Fibroblast of lung (primary cell): ENCODE results near the gene SYNE1. TPM values are rescaled to one million over a fixed set of nuclear protein-coding genes. Genes with fewer than 3 reads are reported as not detected.
A peak's percentile ranks its signal among the peaks of the same experiment; 100 is the strongest.

Experiments used
- DNase-seq, 2 donors: peaks; one replicate each; pipeline versions ENCODE4 v3.0.0 to v3.0.0-alpha.2; 2010; ENCODE audit warnings: low read depth in 2 of 2
- H2AFZ ChIP-seq: 2 replicates; pipeline ENCODE4 v1.5.1; 2012; ENCODE audit warnings: low read length, control low read depth, inconsistent platforms
- H3K27ac ChIP-seq: 2 replicates; pipeline ENCODE4 v1.5.1; 2011; ENCODE audit warnings: low read length, control low read depth; ENCODE audit not compliant: insufficient read depth
- H3K27me3 ChIP-seq: 2 replicates; pipeline ENCODE4 v1.5.1; 2011; ENCODE audit warnings: mild to moderate bottlenecking, low read length; ENCODE audit not compliant: control insufficient read depth, insufficient read depth
- H3K36me3 ChIP-seq: 2 replicates; pipeline ENCODE4 v1.5.1; 2011; ENCODE audit warnings: low read length; ENCODE audit not compliant: control insufficient read depth, insufficient read depth
- H3K4me1 ChIP-seq: 2 replicates; pipeline ENCODE4 v1.5.1; 2011; ENCODE audit warnings: low read length; ENCODE audit not compliant: control insufficient read depth, insufficient read depth; ENCODE audit errors: extremely low read depth
- H3K4me2 ChIP-seq: 2 replicates; pipeline ENCODE4 v1.5.1; 2011; ENCODE audit warnings: low read length, control low read depth; ENCODE audit not compliant: insufficient read depth; ENCODE audit errors: extremely low read depth
- H3K4me3 ChIP-seq, 4 experiments: fragments of 200-600 bp in 1 of 4; sonication (generic) in 1 of 4; replicated peaks in 1 of 4; 2 replicates each; pipeline ENCODE4 v1.5.1; 2011 to 2016; ENCODE audit warnings: low read length in 4 of 4, low read depth in 3 of 4, mild to moderate bottlenecking in 3 of 4, control low read depth in 2 of 4, inconsistent platforms in 1 of 4, mixed read lengths in 1 of 4; ENCODE audit not compliant: insufficient read depth in 1 of 4; ENCODE audit errors: control extremely low read depth in 1 of 4
- H3K79me2 ChIP-seq: 2 replicates; pipeline ENCODE4 v1.5.1; 2012; ENCODE audit warnings: mild to moderate bottlenecking, low read length, inconsistent platforms; ENCODE audit not compliant: control insufficient read depth, insufficient read depth
- H3K9ac ChIP-seq: 2 replicates; pipeline ENCODE4 v1.5.1; 2011; ENCODE audit warnings: mild to moderate bottlenecking, low read length, control low read depth; ENCODE audit not compliant: insufficient read depth
- H3K9me3 ChIP-seq: 2 replicates; pipeline ENCODE4 v1.5.1; 2012; ENCODE audit warnings: low read depth, low read length; ENCODE audit not compliant: control insufficient read depth, insufficient read depth
- H4K20me1 ChIP-seq: 2 replicates; pipeline ENCODE4 v1.5.1; 2011; ENCODE audit warnings: low read length; ENCODE audit not compliant: control insufficient read depth, insufficient read depth; ENCODE audit errors: extremely low read depth
- EZH2 ChIP-seq: IDR thresholded peaks from 2 replicates; pipeline ENCODE4 v1.5.1; 2012; ENCODE audit warnings: low read length, control low read depth, mild to moderate bottlenecking; ENCODE audit errors: missing control alignments
- polyA plus RNA-seq, 2 donors: library from polyadenylated mRNA; depleted of rRNA in 1 of 2; stranded (reverse) in 1 of 2; unstranded in 1 of 2; fragments of >200 nt; gene quantifications; 2 replicates each; pipeline ENCODE4 v1.2.1, GENCODE V29; 2011 to 2012; ENCODE audit warnings: missing spikeins in 1 of 2
- total RNA-seq: library from RNA; depleted of rRNA; stranded (reverse); fragments of >200 nt; gene quantifications from 2 replicates; pipeline ENCODE4 v1.2.1, GENCODE V29; 2014
- TF ChIP-seq, protein P1 (sequence below), 2 donors: IDR thresholded peaks in 1 of 2; conservative IDR thresholded peaks in 1 of 2; 1 replicate in 1 of 2; 2 replicates in 1 of 2; pipeline ENCODE4 v1.5.1; 2011 to 2012; ENCODE audit warnings: low read length in 2 of 2, control low read depth in 1 of 2, inconsistent platforms in 1 of 2, low read depth in 1 of 2, mild to moderate bottlenecking in 1 of 2

The SYNE1 gene
- total and polyA plus RNA-seq, 2 donors (not counting 1 experiment from before 2014, with no cell fraction given) = 21.7 to 219 TPM

DNA sequence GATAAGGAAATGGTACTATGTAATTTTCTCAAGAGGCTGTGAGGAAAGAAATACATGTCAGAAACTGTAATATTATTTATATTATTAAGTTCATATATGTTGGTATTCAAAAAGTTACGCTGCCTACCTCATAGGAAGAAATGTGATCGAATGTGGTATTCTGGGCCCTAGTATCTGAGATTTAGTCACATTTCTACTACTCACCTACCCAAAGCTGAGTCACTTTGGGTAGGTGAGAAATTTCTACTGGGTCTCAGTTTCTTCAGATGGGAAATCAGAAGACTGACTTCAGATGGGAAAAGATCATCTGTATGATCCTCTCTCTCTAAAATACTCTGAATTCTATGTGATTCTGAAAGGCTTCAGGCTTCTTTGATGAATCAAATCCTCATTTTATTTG is 411.0 kb downstream of the SYNE1 start:
- DNase-seq = no peak
- no peaks in the 10 kb centered on the region for H3K9me3 ChIP-seq
- H3K27ac ChIP-seq = no peak overlapping the region
- no peak overlapping the region for H2AFZ ChIP-seq
- no peak for TF ChIP-seq EZH2
- TF ChIP-seq, protein P1, sequence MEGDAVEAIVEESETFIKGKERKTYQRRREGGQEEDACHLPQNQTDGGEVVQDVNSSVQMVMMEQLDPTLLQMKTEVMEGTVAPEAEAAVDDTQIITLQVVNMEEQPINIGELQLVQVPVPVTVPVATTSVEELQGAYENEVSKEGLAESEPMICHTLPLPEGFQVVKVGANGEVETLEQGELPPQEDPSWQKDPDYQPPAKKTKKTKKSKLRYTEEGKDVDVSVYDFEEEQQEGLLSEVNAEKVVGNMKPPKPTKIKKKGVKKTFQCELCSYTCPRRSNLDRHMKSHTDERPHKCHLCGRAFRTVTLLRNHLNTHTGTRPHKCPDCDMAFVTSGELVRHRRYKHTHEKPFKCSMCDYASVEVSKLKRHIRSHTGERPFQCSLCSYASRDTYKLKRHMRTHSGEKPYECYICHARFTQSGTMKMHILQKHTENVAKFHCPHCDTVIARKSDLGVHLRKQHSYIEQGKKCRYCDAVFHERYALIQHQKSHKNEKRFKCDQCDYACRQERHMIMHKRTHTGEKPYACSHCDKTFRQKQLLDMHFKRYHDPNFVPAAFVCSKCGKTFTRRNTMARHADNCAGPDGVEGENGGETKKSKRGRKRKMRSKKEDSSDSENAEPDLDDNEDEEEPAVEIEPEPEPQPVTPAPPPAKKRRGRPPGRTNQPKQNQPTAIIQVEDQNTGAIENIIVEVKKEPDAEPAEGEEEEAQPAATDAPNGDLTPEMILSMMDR (conservative IDR thresholded peaks at IDR 0.05 in 1 of 2, IDR thresholded peaks at IDR 0.05 in 1 of 2; ENCODE audit: low read depth in 1 of 2, low read length in 2 of 2) = no peak
- H3K36me3 ChIP-seq = peaks cover 7% of the 10 kb centered on the region
- H3K4me3 ChIP-seq = no peak overlapping the region
- H3K27me3 ChIP-seq = no peaks in the 10 kb centered on the region
- H3K79me2 ChIP-seq = no peaks in the 10 kb centered on the region
- no peaks in the 10 kb centered on the region for H3K4me1 ChIP-seq
- H4K20me1 ChIP-seq = no peaks in the 10 kb centered on the region
- H3K4me2 ChIP-seq = no peak overlapping the region
- no peak overlapping the region for H3K9ac ChIP-seq

DNA sequence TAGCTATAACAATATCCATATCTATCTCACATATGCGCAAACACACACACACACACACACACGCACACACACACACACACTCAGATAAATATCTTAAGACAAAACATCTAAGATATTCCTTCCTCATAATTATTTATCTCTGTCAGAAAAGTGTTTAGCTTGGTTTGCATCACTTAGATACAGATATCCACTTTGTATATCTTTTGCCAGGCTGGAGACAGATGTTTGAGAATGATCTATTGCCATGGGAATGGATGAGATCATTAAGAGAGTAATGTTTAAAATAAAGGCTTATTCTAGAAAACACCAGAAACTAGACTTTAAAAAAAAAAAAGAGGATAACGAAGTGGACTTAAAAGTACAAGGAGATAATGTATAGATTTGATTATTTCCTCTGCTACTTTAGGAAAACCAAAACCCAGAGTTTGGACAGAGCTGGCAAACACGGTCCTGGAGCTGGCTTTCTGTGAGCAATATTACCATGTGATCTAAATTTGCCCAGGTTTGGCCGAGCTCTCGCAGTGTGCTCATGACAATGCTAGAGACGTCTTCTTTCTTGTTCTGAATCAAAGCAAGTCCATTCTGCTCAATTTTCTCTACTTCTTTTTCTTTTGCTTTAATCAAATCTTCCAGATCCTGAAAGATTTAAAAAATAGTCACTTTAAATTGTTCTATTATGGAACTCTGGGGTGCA is 411.8 kb downstream of the SYNE1 start:
- H2AFZ ChIP-seq = no peak overlapping the region
- H3K27ac ChIP-seq = no peak overlapping the region
- H3K4me2 ChIP-seq = no peak overlapping the region
- peak; percentile 39 to 48 for DNase-seq
- no peaks in the 10 kb centered on the region for H4K20me1 ChIP-seq
- H3K27me3 ChIP-seq = no peaks in the 10 kb centered on the region
- no peak overlapping the region for H3K9ac ChIP-seq
- H3K4me3 ChIP-seq = no peak overlapping the region
- no peak for TF ChIP-seq EZH2
- TF ChIP-seq, protein P1 (conservative IDR thresholded peaks at IDR 0.05 in 1 of 2, IDR thresholded peaks at IDR 0.05 in 1 of 2; ENCODE audit: low read depth in 1 of 2, low read length in 2 of 2) = no peak
- no peaks in the 10 kb centered on the region for H3K9me3 ChIP-seq
- H3K4me1 ChIP-seq = no peaks in the 10 kb centered on the region
- H3K79me2 ChIP-seq = no peaks in the 10 kb centered on the region
- H3K36me3 ChIP-seq = peaks cover 7% of the 10 kb centered on the region

DNA sequence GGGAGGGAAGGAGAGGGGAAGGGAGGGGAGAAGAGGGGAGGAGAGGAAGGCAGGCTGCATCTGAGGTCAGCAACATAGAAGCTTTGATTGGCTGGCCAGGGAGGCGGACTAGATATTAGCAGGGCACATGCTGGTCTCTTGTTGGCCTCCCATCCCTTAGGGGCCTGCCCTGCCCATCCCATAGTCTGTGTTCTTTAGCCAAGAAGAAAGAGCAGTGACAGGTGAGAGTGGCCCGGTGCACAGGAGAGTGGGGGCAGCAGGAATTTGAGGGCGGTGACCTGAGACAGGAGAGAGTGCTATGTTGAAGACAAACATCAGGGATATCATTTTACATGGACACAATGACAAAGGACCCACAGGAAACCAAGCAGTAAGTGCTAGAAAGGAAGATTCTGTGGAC is 413.5 kb downstream of the SYNE1 start:
- Histone ChIP-seq H4K20me1 (no peaks in the 10 kb centered on the region), H3K27me3 (no peaks in the 10 kb centered on the region), H2AFZ (no peak overlapping the region), H3K79me2 (no peaks in the 10 kb centered on the region), H3K36me3 (peaks cover 9% of the 10 kb centered on the region), H3K4me3 (no peak overlapping the region), H3K9ac (no peak overlapping the region), H3K4me2 (no peak overlapping the region), H3K9me3 (no peaks in the 10 kb centered on the region), H3K27ac (no peak overlapping the region), H3K4me1 (no peaks in the 10 kb centered on the region)
- TF ChIP-seq EZH2 = no peak
- TF ChIP-seq, protein P1 (conservative IDR thresholded peaks at IDR 0.05 in 1 of 2, IDR thresholded peaks at IDR 0.05 in 1 of 2; ENCODE audit: low read depth in 1 of 2, low read length in 2 of 2) = no peak
- DNase-seq = no peak
